HG03575 (cell line): ENCODE data around the gene CLNS1A.
"Not testable (repeated sequence)": the region's sequence is repeated elsewhere in the genome, so short reads cannot be mapped to it uniquely, and the experiment has no call there.

Experiments
- ATAC-seq: cut with Tn5 transposase; IDR thresholded peaks from one replicate; pipeline ENCODE4 v1.9.1; 2021; ENCODE audit not compliant: unreplicated experiment, insufficient number of reproducible peaks, low FRiP score; ENCODE audit errors: extremely low read depth

CLNS1A gene

DNA sequence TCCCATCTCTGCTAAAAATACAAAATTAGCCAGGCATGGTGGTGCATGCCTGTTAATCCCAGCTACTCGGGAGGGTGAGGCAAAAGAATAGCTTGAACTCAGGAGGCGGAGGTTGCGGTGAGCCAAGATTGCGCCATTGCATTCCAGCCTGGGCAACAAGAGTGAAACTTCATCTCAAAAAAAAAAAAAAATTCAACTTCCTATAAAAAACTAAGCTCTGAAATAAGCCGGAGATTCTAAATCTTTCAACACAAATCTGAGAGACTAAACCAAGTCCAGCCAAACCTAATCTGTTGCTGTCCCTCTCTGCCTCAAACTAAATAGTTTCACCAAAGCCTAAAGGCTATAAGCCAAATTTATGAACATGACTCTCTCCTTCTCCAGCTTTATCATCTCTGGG is 3.7 kb downstream of the CLNS1A start:
- ATAC-seq, result not testable (repeated sequence)

DNA sequence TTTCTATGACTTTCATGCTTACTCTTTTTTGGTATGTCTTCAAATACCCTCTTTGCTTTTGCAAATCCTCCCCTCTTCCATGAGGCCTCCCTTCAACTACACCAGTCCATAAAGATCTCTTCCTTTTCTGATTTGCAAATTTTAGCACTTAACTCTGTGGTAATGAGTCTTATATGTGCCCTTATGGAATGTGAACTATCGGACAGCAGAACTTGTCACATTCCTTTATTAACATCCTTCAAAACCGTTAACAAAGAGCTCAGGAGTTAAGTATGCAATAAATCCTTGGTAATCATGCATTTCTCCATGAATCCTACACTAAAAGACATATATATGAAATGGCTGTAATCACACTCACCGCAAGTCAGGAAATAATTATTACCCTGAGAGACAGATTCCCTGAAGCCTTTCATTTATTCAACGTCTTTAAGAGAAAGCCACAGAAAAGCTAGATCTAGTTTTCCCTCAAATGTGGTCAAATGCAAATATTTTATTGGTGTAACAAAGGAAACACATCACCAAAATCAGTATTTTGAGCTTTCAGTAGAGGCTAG is 7.4 kb downstream of the CLNS1A start:
- no peak for ATAC-seq

DNA sequence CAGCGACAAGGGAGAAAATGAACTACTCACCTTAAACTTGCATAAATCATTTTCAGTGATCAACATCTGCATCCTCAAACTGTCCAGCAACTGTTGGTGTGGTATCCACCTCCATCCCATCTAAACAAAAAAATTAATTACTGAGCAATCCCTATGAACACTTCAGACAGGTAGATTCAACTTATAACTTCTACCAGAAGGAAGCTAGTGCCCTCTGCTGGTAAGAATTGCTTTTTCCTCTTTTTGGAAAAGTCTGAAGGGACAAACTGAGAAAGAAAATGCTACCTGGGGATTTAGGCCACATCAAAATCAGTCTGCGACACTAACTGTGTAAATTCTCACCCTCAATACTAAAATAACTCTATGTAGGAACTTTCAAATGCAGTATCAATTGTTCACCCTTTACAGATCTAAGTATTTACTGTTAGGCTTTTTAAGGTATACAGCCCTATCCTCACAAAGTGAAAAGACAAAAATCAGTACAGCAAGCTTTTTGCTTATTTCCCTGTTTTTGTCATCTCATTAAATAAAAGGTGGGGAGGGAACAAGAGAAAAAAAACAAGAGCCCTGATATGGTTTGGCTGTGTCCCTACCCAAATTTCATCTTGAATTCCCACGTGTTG is 17.9 kb downstream of the CLNS1A start:
- no peak for ATAC-seq

DNA sequence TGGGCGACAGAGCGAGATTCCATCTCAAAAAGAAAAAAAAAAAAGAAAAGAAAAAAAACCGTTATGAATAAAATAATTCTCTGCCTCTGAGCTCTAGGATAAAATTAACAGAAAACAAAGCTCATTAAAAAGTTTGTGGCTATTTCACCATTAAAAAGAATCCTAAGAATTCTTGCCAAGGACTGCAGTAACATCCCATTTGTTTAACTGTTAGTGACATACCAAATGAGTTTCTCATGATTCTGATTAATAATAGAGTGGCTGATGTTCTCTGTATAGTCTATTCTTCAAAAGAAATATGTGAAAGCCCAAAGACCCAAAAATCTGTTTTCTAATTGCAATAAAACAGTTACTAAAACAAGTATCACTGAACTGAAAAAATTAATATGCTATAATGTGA is 19.7 kb downstream of the CLNS1A start:
- ATAC-seq, result no peak

DNA sequence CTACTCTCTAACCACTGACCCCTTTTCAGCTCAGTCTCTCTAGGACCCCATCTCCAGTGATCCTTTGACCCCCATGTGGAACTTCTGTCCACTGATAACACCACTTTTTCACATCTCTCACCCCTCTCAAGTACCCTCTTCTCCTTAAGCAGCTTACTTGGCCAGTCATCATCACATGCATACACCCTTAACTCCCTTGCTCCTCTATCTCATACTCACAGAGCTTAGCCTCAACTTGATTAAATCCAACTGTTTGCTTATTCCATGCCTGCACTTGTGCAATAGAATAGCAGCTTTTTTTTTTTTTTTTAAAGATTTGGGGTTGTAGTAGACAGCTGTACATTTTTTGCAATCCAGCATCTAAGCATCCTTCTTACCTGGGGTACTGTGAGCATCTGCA is 25.7 kb downstream of the CLNS1A start:
- no peak for ATAC-seq

DNA sequence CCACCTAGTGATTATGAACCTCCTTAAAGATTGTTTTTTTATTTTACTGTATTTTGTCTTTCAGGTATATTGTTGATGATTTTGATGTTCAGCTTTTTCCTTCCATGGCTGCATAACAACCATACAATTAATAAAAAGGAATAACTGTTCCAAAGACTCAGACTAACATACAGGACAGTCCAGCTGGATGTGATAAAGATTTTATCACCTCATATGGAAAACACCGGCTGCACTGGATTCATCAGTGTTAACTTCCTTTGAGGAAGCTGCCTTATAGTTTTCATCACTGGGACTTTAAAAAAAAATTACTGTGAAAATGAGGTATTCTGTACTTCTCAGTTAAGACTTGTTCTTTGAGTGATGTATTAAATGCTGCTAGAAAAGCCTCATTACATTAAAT is 28.4 kb downstream of the CLNS1A start:
- ATAC-seq, result no peak

DNA sequence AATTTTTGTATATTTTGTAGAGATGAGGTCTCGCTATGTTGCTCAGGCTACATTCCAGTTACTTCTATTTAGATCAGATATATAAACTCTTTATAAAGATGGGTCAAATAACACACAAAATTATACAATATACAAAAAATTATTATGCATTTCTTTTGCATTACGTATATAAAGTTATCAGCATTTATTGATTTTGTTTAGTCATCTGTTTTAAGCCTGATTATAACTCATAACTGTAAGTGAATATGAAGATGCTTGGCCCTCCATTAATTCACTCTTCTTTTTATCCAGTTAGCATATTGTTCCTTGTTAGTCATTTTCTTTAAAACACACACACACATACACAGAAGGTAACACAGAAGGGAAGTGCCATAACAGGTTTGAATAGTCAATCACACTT is 33.3 kb downstream of the CLNS1A start:
- no peak for ATAC-seq

DNA sequence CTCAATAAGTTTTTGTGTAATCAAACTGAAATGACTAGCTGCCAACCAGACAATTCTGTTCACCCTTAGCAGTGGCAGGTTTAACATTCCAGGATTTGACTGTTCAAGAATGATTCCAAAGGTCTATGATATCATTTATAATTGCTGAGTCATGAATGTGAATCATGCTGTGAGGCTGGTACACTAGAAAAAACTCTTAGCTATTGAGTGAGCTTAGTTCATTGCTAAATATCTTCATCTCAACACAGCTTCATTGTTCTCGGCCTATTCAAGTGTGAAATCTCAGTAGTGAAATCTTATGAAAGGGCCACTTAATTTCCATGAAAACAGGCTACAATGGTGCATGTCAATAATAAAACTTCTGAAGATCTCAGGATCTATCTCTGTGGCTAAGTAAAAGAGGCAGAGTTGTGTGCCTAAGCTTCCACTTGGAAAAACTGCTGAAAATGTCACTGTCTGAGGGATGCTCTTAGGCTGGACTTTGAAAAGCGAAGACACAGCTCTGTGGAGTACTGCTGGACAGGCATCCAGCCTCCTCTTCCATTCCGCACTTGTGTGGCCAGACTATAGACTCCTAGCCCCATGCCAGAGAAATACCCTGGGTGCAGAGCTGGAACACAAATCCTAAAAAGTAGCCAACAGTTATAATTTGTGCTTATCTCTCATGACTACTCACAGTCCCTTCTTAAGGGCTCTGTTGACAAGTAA is 35.1 kb downstream of the CLNS1A start:
- no peak for ATAC-seq

DNA sequence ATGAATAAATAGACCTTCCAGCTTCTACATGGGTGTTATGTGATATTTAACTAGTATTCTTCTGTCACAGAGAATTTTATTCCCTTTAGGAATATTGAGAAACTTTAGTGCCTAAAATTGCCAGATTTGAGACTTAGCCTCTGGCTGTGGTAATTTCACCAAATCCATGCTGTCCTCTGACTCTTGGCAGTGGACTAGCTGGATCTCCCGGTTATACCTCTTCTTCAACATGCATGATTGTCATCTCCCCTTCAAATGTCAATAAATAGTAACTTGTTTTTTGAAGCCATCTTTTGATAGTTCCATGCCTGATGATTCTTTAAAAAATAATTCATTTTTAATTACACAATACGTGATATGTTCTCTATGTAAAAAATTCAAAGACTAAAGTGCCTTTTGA is 39.4 kb downstream of the CLNS1A start:
- no peak for ATAC-seq

DNA sequence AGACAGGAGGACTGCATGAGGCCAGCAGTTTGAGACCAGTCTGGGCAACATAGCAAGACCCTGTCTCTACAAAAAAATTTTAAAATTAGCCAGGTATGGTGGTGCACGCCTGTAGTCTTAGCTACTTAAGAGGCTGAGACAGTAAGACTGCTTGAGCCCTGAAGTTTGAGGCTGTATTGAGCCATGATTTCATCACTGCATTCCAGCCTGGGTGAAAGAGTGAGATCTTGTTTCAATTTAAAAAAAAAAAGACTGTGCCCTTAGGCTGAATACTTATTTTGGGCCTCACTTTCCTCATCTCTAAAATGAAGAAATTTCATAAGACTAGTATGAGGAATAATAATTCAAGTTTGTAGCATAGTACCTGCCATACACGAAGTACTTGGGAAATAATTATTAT is 41.0 kb downstream of the CLNS1A start:
- no peak for ATAC-seq

DNA sequence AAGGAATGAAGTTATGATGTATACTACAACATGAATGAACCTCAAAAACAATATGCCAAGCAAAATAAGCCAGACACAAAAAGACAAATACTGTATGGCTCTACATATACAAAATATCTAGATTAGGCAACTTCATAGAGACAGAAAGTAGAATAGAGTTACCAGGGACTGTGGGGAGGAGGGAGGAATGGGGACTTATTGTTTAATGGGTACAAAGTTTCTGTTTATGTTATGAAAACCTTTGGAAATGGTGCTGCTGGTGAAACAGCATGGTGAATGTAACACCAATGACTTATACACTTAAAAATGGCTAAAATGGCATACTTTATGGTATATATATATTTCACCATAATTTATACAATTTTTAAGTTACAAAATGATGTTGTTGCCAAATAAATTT is 43.7 kb downstream of the CLNS1A start:
- ATAC-seq, result no peak

DNA sequence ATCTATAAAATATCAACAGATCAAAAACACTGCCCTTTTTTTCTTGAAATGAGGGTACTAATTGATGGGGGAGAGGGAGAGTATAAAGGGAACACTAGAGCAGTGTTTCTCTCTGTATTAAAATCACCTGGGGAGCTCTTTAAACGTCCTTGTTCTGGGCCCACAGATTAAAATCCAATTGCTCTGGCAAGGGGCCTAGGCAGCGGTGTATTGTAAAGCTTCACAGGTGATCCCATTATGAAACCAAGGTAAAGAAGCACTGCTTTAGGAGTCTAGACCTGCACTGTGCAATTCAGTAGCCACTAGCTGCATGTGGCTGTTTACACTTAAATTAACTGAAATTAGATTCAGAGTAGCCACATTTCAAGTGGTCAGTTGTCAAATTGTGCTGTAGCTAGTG is 44.9 kb downstream of the CLNS1A start:
- ATAC-seq, result no peak

DNA sequence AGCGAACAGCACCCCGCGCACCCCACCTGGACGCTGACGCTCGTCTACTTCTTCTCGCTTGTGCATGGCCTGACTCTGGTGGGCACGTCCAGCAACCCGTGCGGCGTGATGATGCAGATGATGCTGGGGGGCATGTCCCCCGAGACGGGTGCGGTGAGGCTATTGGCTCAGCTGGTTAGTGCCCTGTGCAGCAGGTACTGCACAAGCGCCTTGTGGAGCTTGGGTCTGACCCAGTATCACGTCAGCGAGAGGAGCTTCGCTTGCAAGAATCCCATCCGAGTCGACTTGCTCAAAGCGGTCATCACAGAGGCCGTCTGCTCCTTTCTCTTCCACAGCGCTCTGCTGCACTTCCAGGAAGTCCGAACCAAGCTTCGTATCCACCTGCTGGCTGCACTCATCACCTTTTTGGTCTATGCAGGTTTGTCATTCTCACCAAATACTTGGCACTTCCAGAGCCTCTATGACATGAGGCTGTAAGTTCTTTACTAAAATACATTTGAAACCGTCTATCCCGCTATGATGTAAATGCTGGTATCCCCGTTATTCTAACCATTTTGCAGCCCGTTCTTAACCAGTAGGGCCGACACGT is 47.3 kb downstream of the CLNS1A start:
- no peak for ATAC-seq

DNA sequence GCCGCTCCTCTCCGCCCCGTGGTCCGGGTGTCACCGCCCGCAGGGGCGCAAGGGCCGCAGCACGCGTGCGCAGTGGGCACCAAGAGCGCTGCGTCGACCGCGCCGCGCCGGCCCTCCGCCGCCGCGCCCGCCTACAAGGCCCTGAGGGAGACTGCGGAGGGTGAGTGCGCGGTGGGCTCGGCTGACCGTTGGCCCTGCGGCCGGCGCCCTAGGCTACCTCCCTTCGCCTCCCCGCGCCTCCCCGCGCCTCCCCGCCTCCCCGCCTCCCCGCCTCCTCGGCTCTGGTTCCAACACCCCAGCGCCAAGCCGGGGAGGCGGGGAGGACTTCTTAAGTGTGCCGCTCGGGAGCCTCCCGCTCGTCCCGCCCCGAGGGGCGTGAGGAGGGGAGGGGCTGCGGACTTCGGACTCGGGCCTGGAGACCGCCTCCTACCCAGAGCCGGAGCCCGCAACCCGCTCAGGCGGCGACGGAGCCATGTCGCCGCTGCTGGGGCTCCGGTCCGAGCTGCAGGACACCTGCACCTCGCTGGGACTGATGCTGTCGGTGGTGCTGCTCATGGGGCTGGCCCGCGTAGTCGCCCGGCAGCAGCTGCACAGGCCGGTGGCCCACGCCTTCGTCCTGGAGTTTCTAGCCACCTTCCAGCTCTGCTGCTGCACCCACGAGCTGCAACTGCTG is 47.9 kb downstream of the CLNS1A start, which contains the start of gene AQP11:
AQP11 (plus strand) TSS at position 433 of the 673 bp plus-strand sequence; CDS start at position 473, 40 bp downstream.
- ATAC-seq, result peak; percentile 52

DNA sequence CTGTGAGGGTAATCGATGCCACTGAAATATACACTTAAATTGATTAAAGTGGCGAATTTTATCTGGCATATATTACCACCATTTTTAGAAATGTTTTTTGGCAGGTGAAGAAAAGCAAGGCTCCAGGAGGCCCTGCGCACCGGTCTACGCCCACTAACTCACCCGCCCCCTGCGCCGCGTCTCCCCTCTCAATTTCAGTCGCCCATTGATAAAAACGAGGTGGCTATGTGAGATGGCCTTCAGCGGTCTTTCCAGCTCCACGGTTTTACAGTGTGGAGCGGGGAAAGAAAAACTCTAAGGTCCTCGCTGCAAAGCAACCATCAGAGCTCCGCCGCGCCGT is 48.4 kb downstream of the CLNS1A start:
- ATAC-seq, result no peak

DNA sequence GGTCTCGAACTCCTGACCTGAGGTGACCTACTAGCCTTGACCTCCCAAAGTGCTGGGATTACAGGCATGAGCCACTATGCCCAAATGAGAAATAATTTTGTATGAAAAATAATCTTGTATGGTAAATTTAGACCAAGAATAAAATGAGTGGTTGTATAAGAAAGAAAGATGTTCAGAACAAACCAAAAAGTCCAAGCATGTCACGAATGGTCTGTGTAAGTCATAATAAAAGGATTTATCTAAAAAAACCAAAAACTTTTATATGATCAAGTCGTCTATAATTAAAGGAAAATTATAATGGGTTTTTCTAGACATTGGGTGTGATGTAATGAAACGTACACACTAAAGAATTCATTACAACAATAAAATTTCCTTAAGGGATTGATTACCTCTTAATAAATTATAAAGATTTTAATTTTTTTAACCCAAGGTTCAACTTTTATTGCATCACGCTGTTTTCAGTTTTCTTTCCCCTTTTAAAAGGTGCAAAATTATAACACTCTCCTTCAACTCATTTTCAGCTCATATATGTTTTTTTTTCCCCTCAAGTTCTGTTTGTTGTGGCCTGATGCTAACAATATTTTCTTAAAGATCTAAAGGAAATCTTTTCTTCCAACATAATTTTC is 56.8 kb downstream of the CLNS1A start:
- no peak for ATAC-seq

DNA sequence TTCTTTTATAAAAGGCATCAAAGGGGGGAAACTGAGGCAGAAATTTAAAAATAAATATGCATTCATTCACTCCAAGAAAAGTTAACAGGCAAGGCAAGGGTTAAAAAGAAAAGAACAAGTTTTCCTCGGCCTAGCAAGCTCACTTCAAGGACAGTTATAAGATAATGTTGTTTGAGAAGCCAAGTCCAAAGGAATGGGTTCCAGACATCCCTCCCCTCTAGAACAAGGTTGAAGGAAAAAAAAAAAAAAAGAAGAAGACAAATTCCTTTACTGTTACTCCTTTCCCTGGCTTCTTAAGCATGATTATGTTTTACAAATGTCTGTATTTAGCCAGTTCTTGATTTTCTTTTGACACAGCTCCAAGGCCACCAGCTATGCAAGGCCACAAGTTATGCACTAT is 62.2 kb downstream of the CLNS1A start:
- not testable (repeated sequence) for ATAC-seq

DNA sequence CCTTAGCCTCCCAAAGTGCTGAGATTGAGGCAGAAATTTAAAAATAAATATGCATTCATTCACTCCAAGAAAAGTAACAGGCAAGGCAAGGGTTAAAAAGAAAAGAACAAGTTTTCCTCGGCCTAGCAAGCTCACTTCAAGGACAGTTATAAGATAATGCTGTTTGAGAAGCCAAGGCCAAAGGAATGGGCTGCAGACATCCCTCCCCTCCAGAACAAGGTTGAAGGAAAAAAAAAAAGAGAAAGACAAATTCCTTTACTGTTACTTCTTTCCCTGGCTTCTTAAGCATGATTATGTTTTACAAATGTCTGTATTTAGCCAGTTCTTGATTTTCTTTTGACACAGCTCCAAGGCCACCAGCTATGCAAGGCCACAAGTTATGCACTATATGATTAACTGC is 66.7 kb downstream of the CLNS1A start:
- ATAC-seq, result not testable (repeated sequence)

DNA sequence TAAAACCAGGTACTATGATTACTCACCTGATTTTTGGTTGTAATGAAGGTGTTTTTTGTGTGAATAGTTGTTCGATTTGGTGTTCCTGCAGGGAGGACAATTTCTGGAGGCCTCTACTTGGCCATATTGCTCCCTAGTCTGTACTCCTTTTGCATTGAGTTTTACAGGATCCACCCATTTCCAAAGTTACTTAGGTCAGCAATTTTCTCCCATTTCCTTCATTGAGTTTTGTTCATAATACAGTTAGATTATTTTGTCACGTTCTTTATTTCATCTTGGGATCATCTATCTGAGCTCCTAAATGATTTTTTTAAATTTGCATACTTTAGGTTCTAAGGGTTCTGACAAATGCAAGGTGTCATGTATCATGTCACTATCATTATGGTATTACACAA is 67.9 kb downstream of the CLNS1A start:
- no peak for ATAC-seq
